NCI-H1417 treated with DMSO at 0.1 percent for 48 hours (cell line): Measurements from ENCODE around the gene NEDD8.

ENCODE experiments used
- DNase-seq: peaks from one replicate; lab custom pipeline; 2025; lab: John Stamatoyannopoulos, UW

The NEDD8 gene

GRCh38 chr14:24179961-24180796, 52.0 kb downstream of the NEDD8 start:
- no peak for DNase-seq

- DNase-seq: no peak
Observed at GRCh38 chr14:24179294-24179960, 52.7 kb downstream of the NEDD8 start.

- DNase-seq: no peak
Observed at GRCh38 chr14:24178399-24179178, 53.6 kb downstream of the NEDD8 start.

- no peak for DNase-seq
Observed at GRCh38 chr14:24177891-24178290, 54.3 kb downstream of the NEDD8 start.

GRCh38 chr14:24177041-24177825, 54.9 kb downstream of the NEDD8 start:
- DNase-seq: no peak

GRCh38 chr14:24176599-24176998, 55.6 kb downstream of the NEDD8 start:
- no peak for DNase-seq

GRCh38 chr14:24172871-24173281, 59.3 kb downstream of the NEDD8 start:
- DNase-seq: no peak

GRCh38 chr14:24172261-24172860, 59.8 kb downstream of the NEDD8 start:
- no peak for DNase-seq

- DNase-seq: peak; percentile 77
Observed at GRCh38 chr14:24171422-24172260, 60.5 kb downstream of the NEDD8 start, which contains the start of gene REC8. TSS of gene REC8 (plus strand) at chr14:24172080. CDS start at chr14:24172553, 473 bp downstream.

- DNase-seq: no peak
Observed at GRCh38 chr14:24167469-24168114, 64.6 kb downstream of the NEDD8 start.
